GM21515 (cell line): ENCODE data around the gene APRT.
"Not testable (repeated sequence)": the region's sequence is repeated elsewhere in the genome, so short reads cannot be mapped to it uniquely, and the experiment has no call there.

ENCODE experiments used
- ATAC-seq: cut with Tn5 transposase; IDR thresholded peaks from one replicate; pipeline ENCODE4 v1.9.1; 2021; ENCODE audit not compliant: unreplicated experiment

Gene APRT

GRCh38 chr16:88790312-88791211, 21.2 kb downstream of the APRT start:
- ATAC-seq, result no peak

GRCh38 chr16:88789594-88789993, 22.1 kb downstream of the APRT start:
- ATAC-seq, result no peak

- ATAC-seq, result not testable (repeated sequence)
Observed at GRCh38 chr16:88788749-88789148, 23.0 kb downstream of the APRT start.

- ATAC-seq, result no peak
Observed at GRCh38 chr16:88787579-88788314, 24.0 kb downstream of the APRT start.

- ATAC-seq, result peak; percentile 45
Observed at GRCh38 chr16:88785106-88785924, 26.4 kb downstream of the APRT start, which contains the start of gene PIEZO1. TSS of gene PIEZO1 (minus strand) at chr16:88785220. CDS start at chr16:88784964, 256 bp downstream.

- no peak for ATAC-seq
Observed at GRCh38 chr16:88784856-88785105, 26.9 kb downstream of the APRT start.

- ATAC-seq, result no peak
Observed at GRCh38 chr16:88784074-88784855, 27.5 kb downstream of the APRT start.

- ATAC-seq, result no peak
Observed at GRCh38 chr16:88783391-88784073, 28.2 kb downstream of the APRT start.

GRCh38 chr16:88782454-88783390, 29.0 kb downstream of the APRT start:
- no peak for ATAC-seq

GRCh38 chr16:88781140-88782077, 30.3 kb downstream of the APRT start:
- no peak for ATAC-seq

- no peak for ATAC-seq
Observed at GRCh38 chr16:88780142-88781062, 31.3 kb downstream of the APRT start.

- no peak for ATAC-seq
Observed at GRCh38 chr16:88779406-88780141, 32.2 kb downstream of the APRT start.

- no peak for ATAC-seq
Observed at GRCh38 chr16:88778541-88779065, 33.1 kb downstream of the APRT start.

- ATAC-seq, result no peak
Observed at GRCh38 chr16:88778271-88778525, 33.5 kb downstream of the APRT start.

GRCh38 chr16:88777471-88778270, 34.1 kb downstream of the APRT start:
- no peak for ATAC-seq
